ENCODE data around the gene NSF.

NSF gene

GRCh38 chr17:46771561-46772474 is 181.3 kb downstream of the NSF start:
- intact Hi-C loops (cut with DNase I), result no loop called here
- DNase-seq, result peak in 2 of 10 donors; percentile 72 to 86

GRCh38 chr17:46772475-46773220 is 182.2 kb downstream of the NSF start:
- intact Hi-C loops (cut with DNase I), result no loop called here
- peak in 2 of 10 donors; percentile 42 to 69 for DNase-seq

DNA sequence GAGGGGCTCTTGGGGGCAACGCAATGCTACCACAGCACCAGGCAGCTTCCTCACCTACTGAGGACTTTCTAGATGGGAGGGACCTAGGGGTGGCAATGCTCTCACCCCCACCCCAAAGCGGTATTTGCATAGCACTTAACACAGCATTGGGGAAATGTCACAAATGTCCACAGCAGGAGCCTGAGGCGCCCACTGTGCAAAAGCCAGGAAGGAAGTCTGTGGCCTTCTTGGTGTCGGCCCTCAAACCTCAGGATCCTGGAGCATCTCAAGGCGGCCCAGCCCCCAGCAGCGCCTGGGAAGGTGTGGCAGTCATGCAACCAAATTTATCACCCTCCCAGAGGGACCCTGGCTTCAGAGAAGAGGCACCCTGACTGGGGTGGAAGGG is 182.7 kb downstream of the NSF start:
- intact Hi-C loops (cut with DNase I), result no loop called here
- DNase-seq, result peak in 2 of 10 donors; percentile 42 to 59

DNA sequence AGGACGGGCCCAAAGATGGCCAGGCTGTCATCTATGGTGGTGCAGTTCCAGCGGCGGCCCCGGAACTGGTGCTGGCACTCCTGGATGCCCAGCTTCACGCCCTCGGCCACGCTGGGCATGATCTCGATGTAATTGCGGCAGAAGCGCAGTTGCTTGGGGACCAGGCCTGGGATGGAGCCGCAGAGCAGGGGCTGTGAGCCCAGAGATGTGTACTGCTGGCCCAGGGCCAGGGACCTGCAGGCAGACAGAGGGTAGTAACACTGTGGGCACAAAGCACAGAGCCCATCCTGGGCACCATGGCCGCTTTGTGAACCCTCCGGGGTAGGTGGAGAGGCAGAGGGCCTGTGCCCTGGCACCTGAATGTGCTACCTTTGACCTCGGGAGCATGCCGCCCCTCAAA is 183.2 kb downstream of the NSF start:
- DNase-seq, result peak in 2 of 10 donors; percentile 60 to 78
- intact Hi-C loops (cut with DNase I), result no loop called here

GRCh38 chr17:46774108-46774737 is 183.8 kb downstream of the NSF start:
- intact Hi-C loops (cut with DNase I), result no loop called here
- DNase-seq, result peak in 2 of 10 donors; percentile 25 to 40

- peak in 2 of 10 donors; percentile 8 to 35 for DNase-seq
- intact Hi-C loops (cut with DNase I), result no loop called here
Measured at GRCh38 chr17:46776298-46777005, 186.0 kb downstream of the NSF start.

GRCh38 chr17:46777943-46778915 is 187.8 kb downstream of the NSF start:
- intact Hi-C loops (cut with DNase I), result no loop called here
- peak in 5 of 10 donors; percentile 26 to 88 (median 60) for DNase-seq

DNA sequence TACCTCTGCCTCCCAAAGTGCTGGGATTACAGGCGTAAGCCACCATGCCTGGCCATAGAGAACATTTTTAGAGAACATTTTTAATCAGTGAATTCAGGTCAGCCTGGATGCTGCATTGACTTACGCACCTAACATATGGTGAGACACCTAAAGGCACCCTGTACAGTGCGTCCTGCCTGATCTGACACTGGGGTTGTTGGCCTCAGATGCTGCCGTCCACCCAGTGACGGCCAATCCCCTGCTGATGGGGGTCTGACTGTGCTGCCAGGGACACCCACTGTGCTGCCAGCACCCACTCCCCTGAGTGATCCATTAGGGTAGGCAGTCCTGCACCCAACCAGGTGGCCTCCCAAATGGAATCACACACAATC is 189.5 kb downstream of the NSF start:
- DNase-seq, result peak in 2 of 10 donors; percentile 8 to 22
- intact Hi-C loops (cut with DNase I), result no loop called here

GRCh38 chr17:46782250-46782953 is 191.9 kb downstream of the NSF start:
- DNase-seq, result peak in 2 of 10 donors; percentile 50 to 75
- intact Hi-C loops (cut with DNase I), result no loop called here

DNA sequence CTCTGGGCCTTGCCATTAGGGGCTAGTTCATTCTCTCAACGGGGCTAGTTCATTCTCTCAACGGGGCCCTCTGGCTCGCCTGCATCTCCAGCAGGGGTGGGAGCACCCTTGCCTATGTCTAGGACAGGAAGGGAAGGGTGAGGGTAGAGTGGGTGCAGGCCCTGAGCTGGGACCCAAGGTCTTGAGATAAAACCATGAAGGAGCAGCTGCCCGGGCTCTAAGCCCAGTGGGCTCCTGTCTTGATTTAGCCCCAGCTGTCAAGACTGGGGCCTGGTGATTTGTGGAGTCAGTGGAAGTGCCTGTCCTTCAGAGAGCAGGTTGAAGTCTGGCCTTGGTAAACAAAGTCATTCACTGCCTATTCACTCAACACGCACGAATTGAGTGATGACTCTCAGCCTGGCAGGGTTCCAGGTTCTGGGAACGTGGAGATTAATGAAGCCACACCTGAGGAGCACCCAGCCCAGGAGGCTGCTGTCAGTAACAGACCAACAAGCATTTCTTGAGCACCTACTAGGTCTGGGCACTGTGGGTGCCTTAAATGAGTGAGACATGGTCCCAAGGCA is 192.6 kb downstream of the NSF start:
- peak in 2 of 10 donors; percentile 60 to 67 for DNase-seq
- intact Hi-C loops (cut with DNase I), result no loop called here

- intact Hi-C loops (cut with DNase I), result no loop called here
- DNase-seq, result no peak
Measured at GRCh38 chr17:46785696-46786095, 195.2 kb downstream of the NSF start.

DNA sequence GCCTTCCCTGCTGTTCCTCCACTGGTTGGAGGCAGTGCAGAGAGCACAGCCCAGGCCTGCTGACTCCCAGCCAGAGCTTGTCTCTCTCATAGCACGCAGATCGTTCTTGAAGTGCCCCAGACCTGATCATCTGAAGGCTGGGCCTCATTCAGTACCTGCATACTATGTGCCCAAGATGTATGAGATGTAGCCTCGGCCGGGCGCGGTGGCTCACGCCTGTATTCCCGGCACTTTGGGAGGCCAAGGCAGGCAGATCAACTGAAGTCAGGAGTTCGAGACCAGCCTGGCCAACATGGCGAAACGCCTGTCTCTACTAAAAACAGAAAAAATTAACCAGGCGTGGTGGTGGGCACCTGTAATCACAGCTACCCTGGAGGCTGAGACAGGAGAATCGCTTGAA is 197.0 kb downstream of the NSF start:
- intact Hi-C loops (cut with DNase I), result no loop called here
- DNase-seq, result no peak

GRCh38 chr17:46788300-46788699 is 197.8 kb downstream of the NSF start:
- no peak for DNase-seq
- intact Hi-C loops (cut with DNase I), result no loop called here

DNA sequence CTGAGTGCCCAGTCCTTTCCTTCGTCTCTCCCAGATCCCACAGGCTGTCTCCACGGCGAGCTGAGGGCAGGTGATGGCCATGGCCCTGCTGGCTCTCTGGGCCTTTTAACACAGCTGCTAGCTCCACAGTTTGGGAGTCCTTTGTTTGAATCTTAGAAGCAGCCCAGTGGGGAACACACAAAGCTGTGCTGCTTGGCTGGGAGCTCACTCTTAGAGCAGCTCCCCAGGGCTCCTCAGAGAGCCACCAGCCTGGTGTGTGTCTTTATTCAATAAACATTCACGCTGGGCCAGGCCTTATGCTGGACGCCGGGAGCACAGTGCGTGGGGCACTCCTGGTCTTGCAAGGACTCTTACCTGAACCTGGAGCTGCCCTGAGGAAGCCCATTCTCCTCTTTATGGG is 198.3 kb downstream of the NSF start:
- DNase-seq, result no peak
- intact Hi-C loops (cut with DNase I), result no loop called here

- no peak for DNase-seq
- intact Hi-C loops (cut with DNase I), result no loop called here
Measured at GRCh38 chr17:46789610-46790009, 199.1 kb downstream of the NSF start.

DNA sequence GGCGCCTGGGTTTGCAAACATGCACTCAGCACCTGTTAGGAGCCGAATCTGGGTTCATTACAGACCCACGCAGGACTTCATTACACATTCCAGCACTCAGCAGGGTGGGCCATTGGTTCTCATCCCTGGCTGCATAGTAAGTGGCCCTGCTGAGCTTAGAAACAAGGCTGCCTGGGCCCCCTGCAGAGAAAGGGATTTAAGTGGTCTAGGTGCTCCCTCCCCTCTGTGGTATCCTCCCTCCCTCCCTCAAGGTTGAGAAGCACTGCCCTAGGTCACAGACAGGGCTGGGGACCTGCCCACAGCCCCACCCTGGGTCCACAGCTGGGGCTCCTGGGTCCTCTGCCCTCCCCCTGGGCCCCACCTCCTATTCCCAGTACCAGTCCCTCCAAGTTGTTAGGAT is 199.7 kb downstream of the NSF start:
- DNase-seq, result no peak
- intact Hi-C loops (cut with DNase I), result no loop called here

- intact Hi-C loops (cut with DNase I), result no loop called here
- no peak for DNase-seq
Measured at GRCh38 chr17:46791531-46791930, 201.1 kb downstream of the NSF start.

- DNase-seq, result no peak
- intact Hi-C loops (cut with DNase I), result no loop called here
Measured at GRCh38 chr17:46792071-46792470, 201.6 kb downstream of the NSF start.

All from posterior cingulate gyrus (tissue), 11 donors.